Colonic mucosa (tissue), 4 donors: ENCODE data around the gene PHETA1. TPM values are rescaled to one million over a fixed set of nuclear protein-coding genes. Genes with fewer than 3 reads are reported as not detected.

Experiments used
- DNase-seq: peaks from one replicate; pipeline ENCODE4 v3.0.0-alpha.2; 2020
- H3K27ac ChIP-seq: fragments of 200-600 bp; one replicate; pipeline ENCODE4 v1.8.0; 2021
- H3K27me3 ChIP-seq: fragments of 200-600 bp; one replicate; pipeline ENCODE4 v1.8.0; 2021
- H3K36me3 ChIP-seq: fragments of 200-600 bp; one replicate; pipeline ENCODE4 v1.8.0; 2021
- H3K4me1 ChIP-seq: fragments of 200-600 bp; one replicate; pipeline ENCODE4 v1.8.0; 2021; ENCODE audit warnings: mild to moderate bottlenecking
- H3K4me3 ChIP-seq: fragments of 200-600 bp; one replicate; pipeline ENCODE4 v1.8.0; 2021
- H3K9ac ChIP-seq, 2 donors: one replicate each; pipeline ENCODE4 v1.7.0; 2013; ENCODE audit warnings: control low read depth in 2 of 2, low read depth in 2 of 2, low read length in 2 of 2
- H3K9me3 ChIP-seq: fragments of 200-600 bp; one replicate; pipeline ENCODE4 v1.8.0; 2021
- CTCF ChIP-seq: fragments of 200-600 bp; IDR thresholded peaks from one replicate; pipeline ENCODE4 v1.8.0; 2022; ENCODE audit warnings: antibody characterized with exemption, mild to moderate bottlenecking
- intact Hi-C: fragments of 100-400 bp; cut with DNase I; formaldehyde crosslinking; loops from one replicate; pipeline ENCODE4 v1.14.1; 2022
- total RNA-seq, 2 donors: library from RNA; stranded (reverse); fragmentation: NEBNext Ultra II Directional in 1 of 2; extraction: Animal tissue kit (Norgen Biotek cat#: 25700) in 1 of 2; gene quantifications; one replicate each; pipeline ENCODE4 v1.2.1, GENCODE V29; 2021
- donor health status: healthy.
- donor health status: DM: no; HTN: no; CAD: no.
- donor health status: DM: no; HTN: no; CAD: no.

The PHETA1 gene
- total RNA-seq, 2 donors from 2014 or later: 21.8 to 43.6 TPM

GRCh38 chr12:111334393-111334915 is 34.4 kb downstream of the PHETA1 start:
- Histone ChIP-seq H3K9me3 (no peaks in the 10 kb centered on the region), H3K4me3 (no peak overlapping the region), H3K27me3 (no peaks in the 10 kb centered on the region), H3K36me3 (no peaks in the 10 kb centered on the region), H3K9ac (no peak overlapping the region), H3K4me1 (no peaks in the 10 kb centered on the region), H3K27ac (no peak overlapping the region)
- TF ChIP-seq CTCF: no peak
- intact Hi-C loops: no loop called here
- no peak for DNase-seq

GRCh38 chr12:111330800-111331752 is 37.8 kb downstream of the PHETA1 start:
- Histone ChIP-seq H3K4me1 (no peaks in the 10 kb centered on the region), H3K4me3 (no peak overlapping the region), H3K9me3 (no peaks in the 10 kb centered on the region), H3K9ac (no peak overlapping the region), H3K36me3 (no peaks in the 10 kb centered on the region), H3K27me3 (no peaks in the 10 kb centered on the region), H3K27ac (no peak overlapping the region)
- intact Hi-C loops: no loop called here
- no peak for TF ChIP-seq CTCF
- DNase-seq: no peak

- intact Hi-C loops: no loop called here
- Histone ChIP-seq H3K4me3 (no peak overlapping the region), H3K36me3 (no peaks in the 10 kb centered on the region), H3K27me3 (no peaks in the 10 kb centered on the region), H3K9ac (no peak overlapping the region), H3K27ac (no peak overlapping the region), H3K9me3 (no peaks in the 10 kb centered on the region), H3K4me1 (no peaks in the 10 kb centered on the region)
- no peak for TF ChIP-seq CTCF
- DNase-seq: no peak
Measured at GRCh38 chr12:111328138-111328537, 40.8 kb downstream of the PHETA1 start.

- TF ChIP-seq CTCF: no peak
- no peaks in the 10 kb centered on the region for H3K27me3 ChIP-seq
- no peak overlapping the region for H3K9ac ChIP-seq
- no peaks in the 10 kb centered on the region for H3K9me3 ChIP-seq
- no peak overlapping the region for H3K4me3 ChIP-seq
- H3K27ac ChIP-seq: no peak overlapping the region
- intact Hi-C loops: no loop called here
- no peak for DNase-seq
- no peaks in the 10 kb centered on the region for H3K36me3 ChIP-seq
- no peaks in the 10 kb centered on the region for H3K4me1 ChIP-seq
Measured at GRCh38 chr12:111327474-111327873, 41.4 kb downstream of the PHETA1 start.

GRCh38 chr12:111322336-111323250 is 46.3 kb downstream of the PHETA1 start:
- intact Hi-C loops: no loop called here
- Histone ChIP-seq H3K4me3 (no peak overlapping the region), H3K9ac (no peak overlapping the region), H3K9me3 (no peaks in the 10 kb centered on the region), H3K27ac (no peak overlapping the region), H3K4me1 (no peaks in the 10 kb centered on the region), H3K27me3 (no peaks in the 10 kb centered on the region), H3K36me3 (no peaks in the 10 kb centered on the region)
- no peak for DNase-seq
- TF ChIP-seq CTCF: no peak
